ENCODE results near the gene ENG. TPM values are rescaled to one million over a fixed set of nuclear protein-coding genes. Genes with fewer than 3 reads are reported as not detected.

ENG gene
- total and polyA plus RNA-seq, 2 donors from 2014 or later, result 135 to 158 TPM

DNA sequence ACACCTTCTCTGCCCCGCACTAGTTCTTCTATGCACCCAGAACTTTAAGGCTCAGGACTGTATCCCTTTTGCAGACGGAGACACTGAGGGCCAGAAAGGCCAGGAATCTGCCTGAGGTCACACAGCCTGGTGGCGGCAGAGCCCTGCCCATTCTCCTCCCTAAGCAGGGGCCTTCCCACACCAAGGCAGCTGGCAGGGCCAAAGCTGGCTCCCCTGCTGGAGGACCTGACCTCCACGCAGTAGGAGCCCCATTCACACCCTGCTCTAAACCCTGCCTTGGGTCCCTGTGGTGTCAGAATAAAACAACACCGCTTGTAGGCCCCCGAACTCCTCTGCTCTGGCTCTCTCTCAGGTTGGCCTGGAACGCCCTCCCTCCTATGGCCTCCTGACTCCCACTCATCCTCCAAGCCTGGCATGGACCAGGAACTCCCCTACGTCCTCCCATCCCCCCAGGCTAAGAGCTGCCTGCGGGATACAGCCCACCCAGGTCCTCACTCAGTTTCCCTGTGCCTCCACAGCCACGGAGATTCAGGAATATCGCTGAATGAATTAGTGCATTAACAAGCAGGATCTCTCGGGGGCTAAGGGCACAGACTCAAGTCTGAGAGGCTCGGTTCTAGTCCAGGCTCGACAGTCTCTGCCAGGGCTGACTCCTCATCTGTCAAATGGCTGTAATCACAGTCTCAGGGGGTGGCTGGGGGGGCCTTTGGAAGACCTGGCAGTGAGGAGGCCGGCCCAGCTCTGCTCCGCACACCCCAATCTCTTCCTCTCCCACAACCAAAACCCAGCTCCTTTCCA is 42.1 kb upstream of the ENG start:
- TF ChIP-seq, protein P1, sequence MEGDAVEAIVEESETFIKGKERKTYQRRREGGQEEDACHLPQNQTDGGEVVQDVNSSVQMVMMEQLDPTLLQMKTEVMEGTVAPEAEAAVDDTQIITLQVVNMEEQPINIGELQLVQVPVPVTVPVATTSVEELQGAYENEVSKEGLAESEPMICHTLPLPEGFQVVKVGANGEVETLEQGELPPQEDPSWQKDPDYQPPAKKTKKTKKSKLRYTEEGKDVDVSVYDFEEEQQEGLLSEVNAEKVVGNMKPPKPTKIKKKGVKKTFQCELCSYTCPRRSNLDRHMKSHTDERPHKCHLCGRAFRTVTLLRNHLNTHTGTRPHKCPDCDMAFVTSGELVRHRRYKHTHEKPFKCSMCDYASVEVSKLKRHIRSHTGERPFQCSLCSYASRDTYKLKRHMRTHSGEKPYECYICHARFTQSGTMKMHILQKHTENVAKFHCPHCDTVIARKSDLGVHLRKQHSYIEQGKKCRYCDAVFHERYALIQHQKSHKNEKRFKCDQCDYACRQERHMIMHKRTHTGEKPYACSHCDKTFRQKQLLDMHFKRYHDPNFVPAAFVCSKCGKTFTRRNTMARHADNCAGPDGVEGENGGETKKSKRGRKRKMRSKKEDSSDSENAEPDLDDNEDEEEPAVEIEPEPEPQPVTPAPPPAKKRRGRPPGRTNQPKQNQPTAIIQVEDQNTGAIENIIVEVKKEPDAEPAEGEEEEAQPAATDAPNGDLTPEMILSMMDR (IDR thresholded peaks at IDR 0.05; ENCODE audit: borderline replicate concordance, extremely low read depth, insufficient read depth), result no peak
- H3K4me1 ChIP-seq (ENCODE audit: control insufficient read depth in 2 of 3, insufficient read depth in 2 of 3, low read depth in 1 of 3, low read length in 3 of 3), result peaks cover 0 to 19% (median 7%) of the 10 kb centered on the region in 3 donors
- intact Hi-C loops (cut with DNase I), result no loop called here
- peak overlapping the region; percentile 59 to 76 for H3K27ac ChIP-seq (ENCODE audit: low read depth in 2 of 2, low read length in 2 of 2)
- H3K9ac ChIP-seq (ENCODE audit: low read length in 3 of 3), result peak overlapping the region in 1 of 3 donors; percentile 65
- peak in 2 of 5 donors; percentile 47 to 74 for DNase-seq
- no peak for FAIRE-seq
- H3K36me3 ChIP-seq (ENCODE audit: control insufficient read depth in 2 of 3, insufficient read depth in 3 of 3, low read length in 3 of 3), result peaks cover 11 to 22% (median 20%) of the 10 kb centered on the region in 3 donors
- no peaks in the 10 kb centered on the region for H3K27me3 ChIP-seq (ENCODE audit: control insufficient read depth, insufficient read depth, low read length)
- peak overlapping the region in 2 of 3 donors; percentile 9 to 52 for H3K4me3 ChIP-seq (ENCODE audit: low read length in 3 of 3)
- peaks cover 0 to 6% (median 0%) of the 10 kb centered on the region in 3 donors for H3K9me3 ChIP-seq (ENCODE audit: control insufficient read depth in 2 of 3, insufficient read depth in 1 of 3, low read length in 3 of 3)

DNA sequence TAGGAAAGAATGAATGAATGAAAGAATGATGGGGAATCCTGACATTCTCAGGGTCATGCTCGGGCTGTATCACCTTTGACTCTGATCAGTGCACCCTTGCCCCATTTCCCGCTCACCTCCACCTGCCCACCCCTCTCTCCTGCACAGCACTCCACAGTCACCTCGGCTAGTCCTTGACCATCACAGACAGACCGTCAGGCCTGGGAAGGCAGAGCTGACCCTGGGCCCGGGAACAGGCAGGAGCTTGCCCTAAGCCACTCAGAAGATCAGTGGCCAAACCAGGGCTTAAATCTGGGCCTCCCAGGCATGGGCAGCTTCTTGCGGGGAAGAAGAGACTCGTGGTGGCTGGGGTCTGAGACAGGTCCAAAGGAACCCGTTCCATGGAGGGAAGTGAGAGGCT is 41.4 kb upstream of the ENG start:
- peaks cover 0 to 19% (median 7%) of the 10 kb centered on the region in 3 donors for H3K4me1 ChIP-seq (ENCODE audit: control insufficient read depth in 2 of 3, insufficient read depth in 2 of 3, low read depth in 1 of 3, low read length in 3 of 3)
- TF ChIP-seq, protein P1 (IDR thresholded peaks at IDR 0.05; ENCODE audit: borderline replicate concordance, extremely low read depth, insufficient read depth), result no peak
- no peak overlapping the region for H3K9ac ChIP-seq (ENCODE audit: low read length in 3 of 3)
- H3K4me3 ChIP-seq (ENCODE audit: low read length in 3 of 3), result no peak overlapping the region
- intact Hi-C loops (cut with DNase I), result no loop called here
- FAIRE-seq, result no peak
- H3K9me3 ChIP-seq (ENCODE audit: control insufficient read depth in 2 of 3, insufficient read depth in 1 of 3, low read length in 3 of 3), result peaks cover 0 to 6% (median 0%) of the 10 kb centered on the region in 3 donors
- peak in 1 of 5 donors; percentile 47 for DNase-seq
- H3K27ac ChIP-seq (ENCODE audit: low read depth in 2 of 2, low read length in 2 of 2), result no peak overlapping the region
- H3K36me3 ChIP-seq (ENCODE audit: control insufficient read depth in 2 of 3, insufficient read depth in 3 of 3, low read length in 3 of 3), result peaks cover 11 to 25% (median 23%) of the 10 kb centered on the region in 3 donors
- H3K27me3 ChIP-seq (ENCODE audit: control insufficient read depth, insufficient read depth, low read length), result no peaks in the 10 kb centered on the region

DNA sequence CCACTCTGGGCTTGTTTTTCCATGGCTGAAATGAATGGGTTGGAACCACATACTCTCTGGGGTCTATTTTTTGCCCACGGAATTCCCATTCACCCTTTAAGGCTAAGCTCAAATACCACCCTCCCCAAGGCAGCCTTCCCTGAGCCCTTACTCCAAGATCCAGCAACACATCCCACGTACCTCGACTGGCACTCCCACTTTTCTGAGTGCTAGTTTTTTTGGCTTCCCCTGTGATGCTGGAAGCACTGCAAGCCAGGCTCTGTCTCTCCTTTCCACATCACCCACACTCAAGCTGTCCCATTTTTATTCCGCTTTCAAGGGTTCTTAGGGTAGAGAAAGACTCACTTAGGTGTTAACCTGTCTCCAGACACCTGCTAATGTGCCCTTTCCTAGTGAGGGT is 38.9 kb upstream of the ENG start:
- Histone ChIP-seq H3K27ac (ENCODE audit: low read depth in 2 of 2, low read length in 2 of 2) (no peak overlapping the region), H3K9ac (ENCODE audit: low read length in 3 of 3) (no peak overlapping the region), H3K9me3 (ENCODE audit: control insufficient read depth in 2 of 3, insufficient read depth in 1 of 3, low read length in 3 of 3) (peaks cover 0 to 6% (median 0%) of the 10 kb centered on the region in 3 donors), H3K4me3 (ENCODE audit: low read length in 3 of 3) (no peak overlapping the region), H3K27me3 (ENCODE audit: control insufficient read depth, insufficient read depth, low read length) (no peaks in the 10 kb centered on the region), H3K4me1 (ENCODE audit: control insufficient read depth in 2 of 3, insufficient read depth in 2 of 3, low read depth in 1 of 3, low read length in 3 of 3) (peaks cover 0 to 14% (median 4%) of the 10 kb centered on the region in 3 donors), H3K36me3 (ENCODE audit: control insufficient read depth in 2 of 3, insufficient read depth in 3 of 3, low read length in 3 of 3) (peaks cover 11 to 35% (median 34%) of the 10 kb centered on the region in 3 donors)
- TF ChIP-seq, protein P1 (IDR thresholded peaks at IDR 0.05; ENCODE audit: borderline replicate concordance, extremely low read depth, insufficient read depth), result no peak
- DNase-seq, result no peak
- intact Hi-C loops (cut with DNase I), result no loop called here
- FAIRE-seq, result no peak
